ENCODE data around the gene TTC7B. TPM values are rescaled to one million over a fixed set of nuclear protein-coding genes. Genes with fewer than 3 reads are reported as not detected.
A peak's percentile ranks its signal among the peaks of the same experiment; 100 is the strongest.

TTC7B gene
- total and polyA plus RNA-seq, 9 of the 15 experiments (the other 6 are each of a cell fraction or from before 2014, with no cell fraction given): 2.2 to 77.2 (median 36.7) TPM

- CTCF ChIA-PET (ENCODE audit: low intra/inter-chr PET ratio): no interaction called here
- peaks cover 89% of the 10 kb centered on the region for H3K79me2 ChIP-seq (ENCODE audit: control insufficient read depth, insufficient read depth, low read length)
Measured at GRCh38 chr14:90805084-90805391, 11.2 kb downstream of the TTC7B start.

More at GRCh38 chr14:90805084-90805391, 11.2 kb downstream of the TTC7B start:
- intact Hi-C loops (cut with micrococcal nuclease): loop anchor here (5.0 kb wide), 1 partner anchor 423 kb away; no protein-coding TSS in a partner anchor
- 0 out of 2 replicates have a peak overlapping the region, but pooled peaks have one; percentile 3 for H3K4me2 ChIP-seq (ENCODE audit: insufficient read depth, low read length)
- peaks cover 72 to 83% of the 10 kb centered on the region in 2 experiments for H3K4me1 ChIP-seq (replicated peaks in 1 of 2; ENCODE audit: control insufficient read depth in 2 of 2, insufficient read depth in 2 of 2, low read length in 2 of 2)
- FAIRE-seq (no peak), DNase-seq (ENCODE audit: extremely low read depth in 1 of 4, low spot score in 3 of 4) (no peak), ATAC-seq (no peak)
- H3K36me3 ChIP-seq (ENCODE audit: control insufficient read depth, insufficient read depth, low read length): peaks cover 11% of the 10 kb centered on the region; the same call in 2 of the 3 replicates
- in situ Hi-C loops (cut with MboI): no loop called here
- WGBS (ENCODE audit: insufficient coverage, low coverage, missing lambda C conversion rate): 65% methylated on average over 12 of the region's 13 CpGs
- no peaks in the 10 kb centered on the region for H3K9me1 ChIP-seq (ENCODE audit: control insufficient read depth, insufficient read depth, low read length)
- no peaks in the 10 kb centered on the region for H3K9me3 ChIP-seq (replicated peaks; ENCODE audit: control insufficient read depth, insufficient read depth, low read depth, low read length)
- BruUV-seq (replicated peaks): no TSS peak
- no peaks in the 10 kb centered on the region; the same call in 1 of the 2 replicates for H4K20me1 ChIP-seq (replicated peaks; ENCODE audit: control insufficient read depth, insufficient read depth, low read length)
- peak overlapping the region; percentile 97 for H3K27ac ChIP-seq (ENCODE audit: extremely low read depth, low read depth, low read length)
- H3K27me3 ChIP-seq (ENCODE audit: control insufficient read depth in 2 of 2, insufficient read depth in 2 of 2, low read length in 2 of 2): no peaks in the 10 kb centered on the region
- POLR2A ChIA-PET: interaction anchor here (2.6 kb wide), 1 partner anchor 10 kb away, joined by 10 read pairs; no protein-coding TSS in a partner anchor
- no peak overlapping the region for H3K4me3 ChIP-seq
- no peak overlapping the region for H2AFZ ChIP-seq (ENCODE audit: low read depth, low read length)
- TF ChIP-seq RBBP5 (IDR thresholded peaks at IDR 0.05; ENCODE audit: borderline replicate concordance, insufficient read depth, low read length, poor library complexity, severe bottlenecking): peak; percentile 9
- no peak for TF ChIP-seq SAFB (IDR thresholded peaks at IDR 0.05; ENCODE audit: borderline replicate concordance, low read depth, low read length)
- no peak for TF ChIP-seq PTTG1 (tag; IDR thresholded peaks at IDR 0.05; ENCODE audit: low read depth)
- TF ChIP-seq ERF (CRISPR knock-in tag; IDR thresholded peaks at IDR 0.05): no peak
- no peak for TF ChIP-seq E2F3 (CRISPR knock-in tag; IDR thresholded peaks at IDR 0.05)
- TF ChIP-seq THRA (IDR thresholded peaks at IDR 0.05): no peak
- no peak for TF ChIP-seq SRSF1 (IDR thresholded peaks at IDR 0.05; ENCODE audit: low read depth, low read length)
- no peak for TF ChIP-seq ARID3A (IDR thresholded peaks at IDR 0.05; ENCODE audit: borderline replicate concordance, low read depth, low read length)
- TF ChIP-seq PPARD (CRISPR knock-in tag; IDR thresholded peaks at IDR 0.05): no peak
- peak; percentile 92 for TF ChIP-seq ZKSCAN1 (IDR thresholded peaks at IDR 0.05; ENCODE audit: low read depth, low read length)
- TF ChIP-seq, protein P1, sequence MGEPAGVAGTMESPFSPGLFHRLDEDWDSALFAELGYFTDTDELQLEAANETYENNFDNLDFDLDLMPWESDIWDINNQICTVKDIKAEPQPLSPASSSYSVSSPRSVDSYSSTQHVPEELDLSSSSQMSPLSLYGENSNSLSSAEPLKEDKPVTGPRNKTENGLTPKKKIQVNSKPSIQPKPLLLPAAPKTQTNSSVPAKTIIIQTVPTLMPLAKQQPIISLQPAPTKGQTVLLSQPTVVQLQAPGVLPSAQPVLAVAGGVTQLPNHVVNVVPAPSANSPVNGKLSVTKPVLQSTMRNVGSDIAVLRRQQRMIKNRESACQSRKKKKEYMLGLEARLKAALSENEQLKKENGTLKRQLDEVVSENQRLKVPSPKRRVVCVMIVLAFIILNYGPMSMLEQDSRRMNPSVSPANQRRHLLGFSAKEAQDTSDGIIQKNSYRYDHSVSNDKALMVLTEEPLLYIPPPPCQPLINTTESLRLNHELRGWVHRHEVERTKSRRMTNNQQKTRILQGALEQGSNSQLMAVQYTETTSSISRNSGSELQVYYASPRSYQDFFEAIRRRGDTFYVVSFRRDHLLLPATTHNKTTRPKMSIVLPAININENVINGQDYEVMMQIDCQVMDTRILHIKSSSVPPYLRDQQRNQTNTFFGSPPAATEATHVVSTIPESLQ (CRISPR knock-in tag; IDR thresholded peaks at IDR 0.05): no peak
- peak overlapping the region; percentile 89 for H3K9ac ChIP-seq (ENCODE audit: insufficient read depth in 1 of 2, low read depth in 2 of 2, low read length in 2 of 2)

Measured in K562 (cell line).